Mesendoderm (in vitro differentiated cells): ENCODE data around the gene DLGAP4.

Experiments used
- DNase-seq: peaks from one replicate; pipeline ENCODE4 v3.0.0; 2013
- H2AK5ac ChIP-seq: 2 replicates; pipeline ENCODE4 v1.6.1; 2013; ENCODE audit warnings: low read length, inconsistent platforms
- H2BK120ac ChIP-seq: 2 replicates; pipeline ENCODE4 v1.6.1; 2013; ENCODE audit warnings: low read depth, mild to moderate bottlenecking, low read length, moderate library complexity, mixed read lengths
- H2BK15ac ChIP-seq: replicated peaks from 2 replicates; pipeline ENCODE4 v1.6.1; 2013; ENCODE audit warnings: low read depth, mild to moderate bottlenecking, moderate library complexity
- H2BK5ac ChIP-seq: 2 replicates; pipeline ENCODE4 v1.6.1; 2013; ENCODE audit warnings: low read length, inconsistent platforms
- H3K18ac ChIP-seq: 2 replicates; pipeline ENCODE4 v1.6.1; 2013; ENCODE audit warnings: mild to moderate bottlenecking, low read length, mixed read lengths
- H3K23ac ChIP-seq: one replicate; pipeline ENCODE4 v1.6.1; 2013; ENCODE audit warnings: low read length
- H3K27ac ChIP-seq: 2 replicates; pipeline ENCODE4 v1.5.1; 2013; ENCODE audit warnings: low read depth, mild to moderate bottlenecking, inconsistent platforms, low read length, moderate library complexity
- H3K27me3 ChIP-seq: 2 replicates; pipeline ENCODE4 v1.6.1; 2013; ENCODE audit warnings: low read length, control low read depth, mild to moderate bottlenecking, inconsistent platforms; ENCODE audit not compliant: insufficient read depth, poor library complexity
- H3K36me3 ChIP-seq: 2 replicates; pipeline ENCODE4 v1.6.1; 2013; ENCODE audit warnings: low read length, inconsistent platforms; ENCODE audit not compliant: control insufficient read depth, insufficient read depth
- H3K4ac ChIP-seq: one replicate; pipeline ENCODE4 v1.6.1; 2013; ENCODE audit warnings: low read depth, mild to moderate bottlenecking, low read length, moderate library complexity
- H3K4me1 ChIP-seq: 2 replicates; pipeline ENCODE4 v1.6.1; 2013; ENCODE audit warnings: low read depth, low read length, inconsistent platforms; ENCODE audit not compliant: control insufficient read depth
- H3K4me2 ChIP-seq: 2 replicates; pipeline ENCODE4 v1.6.1; 2013; ENCODE audit warnings: low read length
- H3K4me3 ChIP-seq: 2 replicates; pipeline ENCODE4 v1.5.1; 2013; ENCODE audit warnings: mild to moderate bottlenecking, low read length
- H3K56ac ChIP-seq: one replicate; pipeline ENCODE4 v1.6.1; 2013; ENCODE audit warnings: low read length
- H3K79me1 ChIP-seq: 2 replicates; pipeline ENCODE4 v1.6.1; 2013; ENCODE audit warnings: low read length, inconsistent platforms
- H3K79me2 ChIP-seq: 2 replicates; pipeline ENCODE4 v1.6.1; 2013; ENCODE audit warnings: mild to moderate bottlenecking, low read length; ENCODE audit not compliant: control insufficient read depth, insufficient read depth
- H3K9ac ChIP-seq: 2 replicates; pipeline ENCODE4 v1.6.1; 2013; ENCODE audit warnings: low read length, inconsistent platforms
- H4K5ac ChIP-seq: one replicate; pipeline ENCODE4 v1.6.1; 2013; ENCODE audit warnings: low read length
- H4K8ac ChIP-seq: one replicate; pipeline ENCODE4 v1.6.1; 2013; ENCODE audit warnings: low read depth, mild to moderate bottlenecking, control low read depth, low read length, moderate library complexity
- WGBS: extraction: QIAGEN DNeasy Blood & Tissue Kit; methylation state at CpG from one replicate; pipeline ENCODE4 v1.1.7; 2013; ENCODE audit warnings: low lambda C conversion rate, missing lambda C conversion rate; ENCODE audit not compliant: insufficient coverage; ENCODE audit errors: extremely low coverage; 5-methylcytosine and 5-hydroxymethylcytosine counted together

DLGAP4 gene

DNA sequence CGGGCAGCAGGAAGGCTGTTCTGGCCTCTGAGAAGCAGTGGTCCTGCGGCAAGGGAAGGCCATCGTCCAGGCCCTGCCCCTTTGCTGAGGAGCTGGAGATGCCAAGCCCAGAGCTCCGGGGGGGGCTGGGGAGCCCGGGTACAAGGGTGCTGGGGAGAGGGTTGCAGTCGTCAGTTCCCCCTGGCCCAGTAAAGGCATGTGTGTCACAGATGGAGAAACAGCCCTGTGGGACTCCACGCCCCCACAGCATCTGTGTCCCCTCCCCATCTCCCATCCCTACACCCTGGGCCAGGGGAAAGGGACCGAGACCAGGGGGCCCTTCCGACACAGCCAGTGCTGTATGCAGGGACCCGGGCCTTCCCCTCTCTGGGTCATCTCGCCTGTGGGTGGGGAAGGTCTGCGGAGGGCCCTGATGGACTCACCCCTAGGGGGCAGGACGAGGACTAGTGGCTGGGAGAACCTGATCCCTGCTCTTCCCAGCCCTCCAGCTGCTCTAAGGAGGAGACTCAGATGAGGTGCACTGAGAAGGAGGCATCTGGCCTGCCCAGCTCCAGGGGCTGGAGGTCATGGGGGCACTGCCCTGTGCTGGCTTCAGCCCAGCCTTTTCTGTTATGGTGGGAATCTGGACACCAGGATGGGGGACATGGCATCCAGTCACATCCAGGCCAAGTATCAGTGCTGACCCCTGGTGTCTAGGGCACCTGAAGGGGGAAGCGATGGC, 235.8 kb downstream of the DLGAP4 start:
- Histone ChIP-seq H3K18ac (peak overlapping the region; percentile 81), H3K23ac (peak overlapping the region; percentile 89), H3K79me2 (peaks cover 23% of the 10 kb centered on the region), H4K8ac (no peak overlapping the region), H2AK5ac (peak overlapping the region; percentile 85), H3K27ac (peak overlapping the region; percentile 81), H3K4me1 (peaks cover 8% of the 10 kb centered on the region), H3K79me1 (peaks cover 14% of the 10 kb centered on the region), H2BK15ac (no peak overlapping the region), H3K56ac (peak overlapping the region; percentile 96), H3K4ac (peak overlapping the region; percentile 70), H3K9ac (peak overlapping the region; percentile 93), H3K27me3 (no peaks in the 10 kb centered on the region), H4K5ac (no peak overlapping the region), H3K36me3 (peaks cover 1% of the 10 kb centered on the region), H2BK120ac (no peak overlapping the region), H3K4me2 (peak overlapping the region; percentile 75), H2BK5ac (no peak overlapping the region), H3K4me3 (peak overlapping the region; percentile 78)
- DNase-seq: peak; percentile 83
- no CpG with 5 or more reads among the region's 14 CpGs for WGBS

DNA sequence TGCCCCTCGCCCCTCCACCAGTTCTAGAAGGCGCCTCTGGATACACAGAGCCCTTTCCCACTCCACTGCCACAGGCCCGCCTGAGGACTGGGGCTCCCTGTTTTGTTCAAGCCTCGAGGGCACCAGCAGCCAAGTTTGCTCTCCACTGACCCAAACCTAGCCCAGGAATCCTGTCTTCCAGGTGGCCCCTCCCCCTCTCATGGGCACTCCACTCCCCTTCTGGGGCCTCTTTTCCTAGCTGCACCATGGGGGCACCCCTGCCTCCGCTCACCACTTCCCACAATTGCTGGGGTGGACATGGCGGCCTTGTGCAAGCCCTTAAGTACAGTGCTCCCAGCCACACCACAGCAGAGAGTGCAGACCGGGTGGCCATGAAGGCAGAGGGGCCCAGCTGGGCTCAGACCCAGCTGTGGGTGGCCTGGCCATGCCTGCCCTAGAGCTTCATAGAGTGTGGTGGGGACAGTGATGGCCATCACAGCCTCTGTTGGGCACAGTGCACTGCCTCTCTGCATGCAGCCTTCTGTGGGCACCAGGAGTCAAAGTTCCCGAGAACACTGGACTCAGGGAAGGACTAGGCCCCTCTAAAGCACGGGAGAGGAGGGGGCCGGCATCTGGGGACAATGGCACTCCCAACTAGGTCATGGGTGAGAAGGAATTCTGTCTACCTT, 236.5 kb downstream of the DLGAP4 start:
- peak overlapping the region; percentile 9 for H3K23ac ChIP-seq
- H3K79me2 ChIP-seq: peaks cover 23% of the 10 kb centered on the region
- no peak for DNase-seq
- no peak overlapping the region for H2AK5ac ChIP-seq
- peak overlapping the region; percentile 93 for H3K9ac ChIP-seq
- WGBS: no CpG with 5 or more reads among the region's 10 CpGs
- H4K5ac ChIP-seq: no peak overlapping the region
- peaks cover 8% of the 10 kb centered on the region for H3K4me1 ChIP-seq
- peak overlapping the region; percentile 75 for H3K4me2 ChIP-seq
- peak overlapping the region; percentile 96 for H3K56ac ChIP-seq
- H4K8ac ChIP-seq: no peak overlapping the region
- H3K18ac ChIP-seq: no peak overlapping the region
- no peak overlapping the region for H3K4ac ChIP-seq
- H3K27ac ChIP-seq: no peak overlapping the region
- H3K4me3 ChIP-seq: no peak overlapping the region
- no peaks in the 10 kb centered on the region for H3K27me3 ChIP-seq
- H3K79me1 ChIP-seq: peaks cover 16% of the 10 kb centered on the region
- no peak overlapping the region for H2BK120ac ChIP-seq
- H2BK5ac ChIP-seq: no peak overlapping the region
- no peak overlapping the region for H2BK15ac ChIP-seq
- peaks cover 1% of the 10 kb centered on the region for H3K36me3 ChIP-seq

GRCh38 chr20:36543184-36544133, 237.3 kb downstream of the DLGAP4 start:
- no peak overlapping the region for H2BK15ac ChIP-seq
- H3K4ac ChIP-seq: no peak overlapping the region
- H2AK5ac ChIP-seq: no peak overlapping the region
- H3K36me3 ChIP-seq: peaks cover 1% of the 10 kb centered on the region
- H3K79me2 ChIP-seq: peaks cover 23% of the 10 kb centered on the region
- no CpG with 5 or more reads among the region's 14 CpGs for WGBS
- H3K4me2 ChIP-seq: no peak overlapping the region
- H3K4me3 ChIP-seq: no peak overlapping the region
- H3K56ac ChIP-seq: peak overlapping the region; percentile 96
- no peak overlapping the region for H4K5ac ChIP-seq
- peak overlapping the region; percentile 93 for H3K9ac ChIP-seq
- no peak overlapping the region for H4K8ac ChIP-seq
- peaks cover 8% of the 10 kb centered on the region for H3K4me1 ChIP-seq
- peaks cover 16% of the 10 kb centered on the region for H3K79me1 ChIP-seq
- H3K18ac ChIP-seq: no peak overlapping the region
- H2BK120ac ChIP-seq: no peak overlapping the region
- H3K27ac ChIP-seq: no peak overlapping the region
- no peak overlapping the region for H3K23ac ChIP-seq
- no peak overlapping the region for H2BK5ac ChIP-seq
- H3K27me3 ChIP-seq: no peaks in the 10 kb centered on the region
- DNase-seq: no peak

DNA sequence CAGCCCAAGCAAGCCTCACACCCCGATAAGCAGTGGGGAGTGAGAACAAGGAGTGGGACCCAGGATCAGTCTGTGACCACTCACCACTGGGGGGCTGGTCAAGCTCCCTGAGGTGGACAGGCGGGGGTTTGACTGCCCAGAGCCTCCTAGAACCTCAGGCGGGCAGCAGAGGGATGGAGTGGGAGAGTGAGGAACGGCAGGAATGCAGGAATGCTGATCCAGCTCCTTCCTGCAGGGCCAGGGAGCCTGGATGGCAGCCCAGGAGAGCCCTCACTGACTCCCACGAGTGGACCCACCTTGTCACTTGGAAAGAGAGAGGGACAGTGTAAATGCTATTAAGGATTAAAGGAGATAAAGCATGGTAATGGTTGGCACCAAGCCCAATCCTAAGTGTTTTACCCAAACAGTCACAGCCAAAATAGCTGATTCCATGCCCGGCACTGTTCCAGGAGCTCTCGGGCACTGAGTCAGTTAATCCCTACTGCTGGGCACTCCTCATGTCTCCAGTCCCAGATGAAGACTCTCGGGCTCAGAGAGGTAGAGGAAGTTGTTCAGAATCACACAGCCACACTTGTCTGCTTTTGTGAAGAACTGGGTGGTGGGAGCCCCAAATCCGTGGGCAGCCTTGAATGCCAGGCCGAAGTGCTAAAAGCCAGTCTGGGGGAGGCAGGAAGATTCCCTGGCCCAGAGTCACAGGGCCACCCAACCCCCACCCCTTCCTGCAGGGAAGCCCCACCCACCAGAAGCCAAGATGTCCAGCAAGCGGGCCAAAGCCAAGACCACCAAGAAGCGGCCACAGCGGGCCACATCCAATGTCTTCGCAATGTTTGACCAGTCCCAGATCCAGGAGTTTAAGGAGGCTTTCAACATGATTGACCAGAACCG, 238.2 kb downstream of the DLGAP4 start:
- Histone ChIP-seq H3K27ac (no peak overlapping the region), H3K4me2 (no peak overlapping the region), H3K79me2 (peaks cover 23% of the 10 kb centered on the region), H2BK120ac (no peak overlapping the region), H4K8ac (no peak overlapping the region), H3K4me3 (no peak overlapping the region), H2BK15ac (no peak overlapping the region), H3K23ac (no peak overlapping the region), H4K5ac (no peak overlapping the region), H3K4ac (no peak overlapping the region), H2AK5ac (no peak overlapping the region), H3K79me1 (peaks cover 16% of the 10 kb centered on the region), H3K18ac (no peak overlapping the region), H3K36me3 (peaks cover 1% of the 10 kb centered on the region), H2BK5ac (no peak overlapping the region), H3K27me3 (no peaks in the 10 kb centered on the region), H3K9ac (peak overlapping the region; percentile 2), H3K4me1 (peaks cover 8% of the 10 kb centered on the region), H3K56ac (peak overlapping the region; percentile 7)
- DNase-seq: peak; percentile 30
- WGBS: no CpG with 5 or more reads among the region's 15 CpGs

DNA sequence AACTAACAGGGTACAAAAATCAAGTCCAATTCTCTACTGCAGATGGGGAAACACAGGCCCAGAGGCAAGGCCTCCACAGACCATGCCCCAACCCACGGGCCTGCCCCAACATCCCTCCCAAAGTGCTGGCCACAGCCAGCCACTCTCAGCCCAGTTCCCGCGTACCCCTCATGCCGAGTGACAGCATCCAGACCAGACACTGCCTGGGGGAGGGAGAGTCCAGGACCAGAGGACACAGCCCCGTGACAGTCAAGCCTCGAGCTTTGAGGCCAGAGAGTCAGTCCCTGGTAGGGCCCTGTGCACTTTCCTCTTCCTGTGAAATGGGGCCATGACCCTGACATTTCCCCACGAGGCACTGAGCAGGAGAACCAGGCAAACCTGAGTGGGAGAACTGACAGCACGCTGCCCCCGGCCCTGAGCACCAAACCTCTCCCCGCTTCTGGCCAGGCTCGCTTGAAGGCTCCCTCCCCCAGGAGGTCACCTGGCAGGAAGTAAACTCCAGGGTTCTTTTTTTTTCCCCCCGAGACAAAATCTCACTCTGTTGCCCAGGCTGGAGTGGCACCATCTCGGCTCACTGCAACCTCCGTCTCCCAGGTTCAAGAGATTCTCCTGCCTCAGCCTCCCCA, 240.1 kb downstream of the DLGAP4 start:
- no peak overlapping the region for H3K56ac ChIP-seq
- no peak for DNase-seq
- no peak overlapping the region for H3K9ac ChIP-seq
- H3K27ac ChIP-seq: no peak overlapping the region
- no peak overlapping the region for H4K8ac ChIP-seq
- H3K79me1 ChIP-seq: peaks cover 16% of the 10 kb centered on the region
- H3K4me1 ChIP-seq: peaks cover 8% of the 10 kb centered on the region
- H3K4ac ChIP-seq: no peak overlapping the region
- no peak overlapping the region for H4K5ac ChIP-seq
- H2BK5ac ChIP-seq: no peak overlapping the region
- peaks cover 23% of the 10 kb centered on the region for H3K79me2 ChIP-seq
- no peak overlapping the region for H2AK5ac ChIP-seq
- no peak overlapping the region for H2BK15ac ChIP-seq
- peaks cover 1% of the 10 kb centered on the region for H3K36me3 ChIP-seq
- WGBS: no CpG with 5 or more reads among the region's 14 CpGs
- H2BK120ac ChIP-seq: no peak overlapping the region
- H3K27me3 ChIP-seq: no peaks in the 10 kb centered on the region
- no peak overlapping the region for H3K23ac ChIP-seq
- H3K4me3 ChIP-seq: no peak overlapping the region
- no peak overlapping the region for H3K18ac ChIP-seq
- no peak overlapping the region for H3K4me2 ChIP-seq
